Body of pancreas (tissue), 4 donors: Measurements from ENCODE around the gene SRSF12. TPM values are rescaled to one million over a fixed set of nuclear protein-coding genes. Genes with fewer than 3 reads are reported as not detected.

Experiments
- ATAC-seq: fragments of 150-250 bp; one replicate; pipeline ENCODE4 v1.9.1; 2016
- DNase-seq, 4 donors: peaks; one replicate each; pipeline ENCODE4 v3.0.0-alpha.2; 2019
- H3K27ac ChIP-seq, 4 donors: fragments of 200-600 bp; sonication (generic); 1 replicate in 3 of 4; 2 replicates in 1 of 4; pipeline versions ENCODE4 v1.5.1 to v1.6.1; 2016 to 2019; ENCODE audit warnings: mild to moderate bottlenecking in 1 of 4, mixed read lengths in 1 of 4, moderate library complexity in 1 of 4
- H3K27me3 ChIP-seq, 2 donors: fragments of 200-600 bp; sonication (generic); one replicate each; pipeline ENCODE4 v1.6.0; 2016; ENCODE audit warnings: mild to moderate bottlenecking in 1 of 2
- H3K36me3 ChIP-seq, 2 donors: fragments of 200-600 bp; sonication (generic); replicated peaks in 1 of 2; 2 replicates each; pipeline ENCODE4 v1.5.1; 2016; ENCODE audit warnings: low read depth in 2 of 2; ENCODE audit not compliant: insufficient read depth in 1 of 2
- H3K4me1 ChIP-seq: fragments of 200-600 bp; sonication (generic); one replicate; pipeline ENCODE4 v1.6.0; 2016
- H3K4me3 ChIP-seq, 2 donors: fragments of 200-600 bp; sonication (generic); 1 replicate in 1 of 2; 2 replicates in 1 of 2; pipeline ENCODE4 v1.5.1; 2016 to 2019
- H3K9me3 ChIP-seq, 3 donors: fragments of 200-600 bp; sonication (generic); 1 replicate in 2 of 3; 2 replicates in 1 of 3; pipeline ENCODE4 v1.5.1; 2016
- CTCF ChIP-seq, 7 experiments: fragments of 450-650 bp in 4 of 7; fragments of 200-600 bp in 3 of 7; sonication (generic) in 3 of 7; IDR thresholded peaks; one replicate each; pipeline ENCODE4 v1.5.1; 2016 to 2019; ENCODE audit warnings: antibody characterized with exemption in 7 of 7
- POLR2A ChIP-seq, 3 donors: fragments of 450-650 bp; IDR thresholded peaks; one replicate each; pipeline ENCODE4 v1.6.1; 2016; ENCODE audit warnings: antibody characterized with exemption in 3 of 3, mild to moderate bottlenecking in 2 of 3
- WGBS, 2 donors: methylation state at CpG; one replicate each; pipeline ENCODE4 v1.1.5; 2017; 5-methylcytosine and 5-hydroxymethylcytosine counted together
- intact Hi-C: fragments of 100-400 bp; cut with DNase I; formaldehyde crosslinking; loops from one replicate; pipeline ENCODE4 v1.15.1; 2023
- total RNA-seq, 2 donors: library from RNA; depleted of rRNA; stranded (reverse); fragments of >200 nt; gene quantifications; one replicate each; pipeline ENCODE4 v1.1.0, GENCODE V29; 2016

SRSF12 gene
- total RNA-seq, 2 donors from 2014 or later = 0.52 to 0.99 TPM

- intact Hi-C loops = loop anchor here (10.0 kb wide), 1 partner anchor 122 kb away; no protein-coding TSS in a partner anchor
- Histone ChIP-seq H3K4me1 (peaks cover 6% of the 10 kb centered on the region), H3K4me3 (no peak overlapping the region), H3K27me3 (no peaks in the 10 kb centered on the region), H3K27ac (no peak overlapping the region), H3K36me3 (no peaks in the 10 kb centered on the region), H3K9me3 (no peaks in the 10 kb centered on the region)
- ATAC-seq (no peak), DNase-seq (peak in 1 of 4 donors; percentile 13)
- no peak for TF ChIP-seq POLR2A (IDR thresholded peaks at IDR 0.05)
- TF ChIP-seq CTCF (IDR thresholded peaks at IDR 0.05) = peak in 6 of 7 experiments; percentile 26 to 56 (median 50)
These were observed 4.8 kb upstream of the SRSF12 start for GRCh38 chr6:89122625-89123024.

- intact Hi-C loops = loop anchor here (10.0 kb wide), 1 partner anchor 123 kb away; no protein-coding TSS in a partner anchor
- DNase-seq = no peak
- Histone ChIP-seq H3K36me3 (no peaks in the 10 kb centered on the region), H3K27me3 (no peaks in the 10 kb centered on the region), H3K4me3 (no peak overlapping the region), H3K4me1 (peaks cover 8% of the 10 kb centered on the region), H3K27ac (no peak overlapping the region), H3K9me3 (no peaks in the 10 kb centered on the region)
- ATAC-seq = no peak
- TF ChIP-seq CTCF (IDR thresholded peaks at IDR 0.05) (no peak), POLR2A (IDR thresholded peaks at IDR 0.05) (no peak)
- 47 to 50% methylated on average over 1 of the region's 1 CpG for WGBS, 2 donors
These were observed 4.1 kb upstream of the SRSF12 start for GRCh38 chr6:89121934-89122333.

GRCh38 chr6:89120371-89120770, 2.5 kb upstream of the SRSF12 start:
- H3K36me3 ChIP-seq = no peaks in the 10 kb centered on the region
- WGBS, 2 donors = 53 to 54% methylated on average over 4 of the region's 4 CpGs
- H3K27me3 ChIP-seq = no peaks in the 10 kb centered on the region
- H3K27ac ChIP-seq = peak overlapping the region in 1 of 4 donors; percentile 50
- DNase-seq (peak in 1 of 4 donors; percentile 19), ATAC-seq (no peak)
- TF ChIP-seq POLR2A (IDR thresholded peaks at IDR 0.05) (no peak), CTCF (IDR thresholded peaks at IDR 0.05) (no peak)
- H3K4me3 ChIP-seq = no peak overlapping the region
- no peaks in the 10 kb centered on the region for H3K9me3 ChIP-seq
- intact Hi-C loops = loop anchor here (10.0 kb wide), 1 partner anchor 124 kb away; no protein-coding TSS in a partner anchor
- H3K4me1 ChIP-seq = peaks cover 11% of the 10 kb centered on the region

DNA sequence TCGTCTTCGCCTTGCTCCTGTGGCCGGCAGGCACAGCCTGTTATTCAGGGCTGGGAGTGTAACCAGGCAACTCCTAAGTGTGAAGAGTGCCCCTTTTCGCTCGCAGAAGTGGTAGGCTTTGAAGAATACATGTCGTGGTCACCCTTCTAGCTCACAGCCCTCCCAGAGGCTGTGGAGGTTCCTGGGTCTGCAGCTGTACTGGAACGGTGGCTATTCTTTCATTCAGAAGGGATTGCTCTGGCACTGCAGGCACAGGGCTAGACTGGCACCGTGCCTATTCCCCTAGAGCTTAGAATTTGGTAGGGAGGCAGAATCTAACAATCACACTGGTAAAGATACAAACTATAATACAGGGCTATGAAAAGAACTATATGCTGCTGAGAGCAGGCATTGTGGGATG, 1.1 kb upstream of the SRSF12 start:
- intact Hi-C loops = no loop called here
- DNase-seq (peak in 3 of 4 donors; percentile 26 to 49 (median 40)), ATAC-seq (no peak)
- TF ChIP-seq CTCF (IDR thresholded peaks at IDR 0.05) = no peak
- no peak for TF ChIP-seq POLR2A (IDR thresholded peaks at IDR 0.05)
- WGBS, 2 donors = 80 to 89% methylated on average over 6 to 8 of the region's 8 CpGs
- Histone ChIP-seq H3K27ac (peak overlapping the region in 1 of 4 donors; percentile 14), H3K27me3 (no peaks in the 10 kb centered on the region), H3K9me3 (no peaks in the 10 kb centered on the region), H3K4me1 (peaks cover 11% of the 10 kb centered on the region), H3K4me3 (no peak overlapping the region), H3K36me3 (no peaks in the 10 kb centered on the region)

DNA sequence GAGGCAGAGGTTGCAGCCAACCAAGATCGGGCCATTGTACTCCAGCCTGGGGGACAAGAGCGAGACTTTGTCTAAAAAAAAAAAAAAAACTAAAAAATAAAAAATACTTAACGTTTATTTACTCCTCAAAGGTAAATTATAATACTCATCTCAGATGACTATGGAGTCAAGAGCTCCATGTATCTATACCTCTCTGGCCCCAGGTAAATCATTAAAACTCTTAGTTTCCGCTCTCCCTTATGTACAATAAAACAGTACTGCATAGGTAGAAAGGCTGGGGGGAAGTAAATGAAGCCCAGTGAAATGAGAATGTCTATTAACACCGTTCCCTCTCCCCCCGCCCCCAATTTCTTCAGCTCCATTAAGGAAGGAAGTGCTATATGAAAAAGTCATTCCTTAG, 1.2 kb downstream of the SRSF12 start:
- Histone ChIP-seq H3K4me1 (peaks cover 11% of the 10 kb centered on the region), H3K9me3 (no peaks in the 10 kb centered on the region), H3K27me3 (no peaks in the 10 kb centered on the region), H3K4me3 (peak overlapping the region in 1 of 2 donors; percentile 67), H3K27ac (no peak overlapping the region), H3K36me3 (no peaks in the 10 kb centered on the region)
- no peak for TF ChIP-seq POLR2A (IDR thresholded peaks at IDR 0.05)
- TF ChIP-seq CTCF (IDR thresholded peaks at IDR 0.05) = no peak
- DNase-seq (no peak), ATAC-seq (no peak)
- WGBS, 2 donors = 64 to 66% methylated on average over 6 of the region's 6 CpGs
- intact Hi-C loops = no loop called here
